ENCODE measurements around the gene TAGLN2.

Gene TAGLN2

GRCh38 chr1:159924791-159925718, at the start of gene TAGLN2:
TAGLN2 (minus strand) TSS chr1:159925507; CDS start chr1:159920509, 4,998 bp downstream.
- no peak for DNase-seq

GRCh38 chr1:159974350-159974965, 49.2 kb upstream of the TAGLN2 start:
- DNase-seq = no peak

- DNase-seq = no peak
Observed at GRCh38 chr1:159973350-159973940, 48.1 kb upstream of the TAGLN2 start.

DNA sequence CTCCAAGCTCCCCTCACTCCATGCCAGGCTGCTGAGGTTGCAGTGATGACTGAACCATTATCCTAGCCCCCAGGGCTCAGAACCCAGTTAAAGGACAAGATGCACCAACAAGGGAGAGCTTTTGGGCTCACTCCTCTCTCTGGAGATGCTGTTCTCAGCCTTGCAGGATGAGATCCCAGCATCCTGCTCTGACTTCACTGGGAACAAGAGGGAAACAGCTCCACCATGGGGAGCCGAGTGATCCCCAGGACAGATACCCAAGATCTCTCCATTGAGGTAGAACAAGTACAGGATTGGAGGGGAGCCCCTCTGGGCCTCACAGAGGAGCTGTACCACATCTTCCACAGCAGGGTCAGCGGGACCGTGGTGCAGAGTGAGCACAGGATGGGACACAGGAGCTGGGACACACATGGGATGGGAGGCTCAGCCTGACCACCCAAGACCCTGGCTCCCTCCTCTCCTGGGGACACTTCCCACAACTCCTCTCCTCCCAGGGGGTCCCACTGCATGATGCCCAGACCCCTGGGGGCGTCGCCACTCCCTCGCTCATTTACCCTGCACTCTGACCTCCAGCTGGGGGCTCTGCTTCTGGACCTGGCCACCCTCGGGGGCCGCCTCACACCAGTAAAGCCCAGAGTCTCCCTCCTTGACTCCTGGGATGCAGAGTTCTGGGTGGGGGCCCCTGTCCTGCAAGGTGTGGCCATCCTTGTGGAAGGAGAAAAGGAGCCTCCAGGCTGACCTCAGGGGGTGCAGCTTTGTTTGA, 47.3 kb upstream of the TAGLN2 start:
- DNase-seq = no peak

DNA sequence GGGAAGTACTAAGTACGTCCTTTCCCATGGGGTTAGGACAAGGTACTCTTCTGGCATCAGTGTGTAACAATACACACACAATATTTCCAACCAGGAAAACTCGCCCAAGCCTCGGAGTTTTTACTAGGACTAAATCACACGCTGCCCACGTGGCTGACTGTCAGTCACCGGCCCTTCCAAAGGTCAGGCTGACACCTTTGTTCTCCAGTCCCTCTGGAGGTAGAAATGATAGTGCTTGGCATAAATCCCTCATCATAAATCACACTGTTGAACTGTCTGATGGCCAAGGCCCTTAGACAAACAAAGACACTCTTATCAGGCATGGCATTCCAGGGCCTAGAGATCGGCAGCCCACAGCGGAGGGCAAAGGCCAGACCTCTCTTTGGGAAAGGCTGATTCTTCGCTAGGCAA, 45.6 kb upstream of the TAGLN2 start:
- DNase-seq = no peak

- no peak for DNase-seq
Observed at GRCh38 chr1:159968901-159969300, 43.6 kb upstream of the TAGLN2 start.

DNA sequence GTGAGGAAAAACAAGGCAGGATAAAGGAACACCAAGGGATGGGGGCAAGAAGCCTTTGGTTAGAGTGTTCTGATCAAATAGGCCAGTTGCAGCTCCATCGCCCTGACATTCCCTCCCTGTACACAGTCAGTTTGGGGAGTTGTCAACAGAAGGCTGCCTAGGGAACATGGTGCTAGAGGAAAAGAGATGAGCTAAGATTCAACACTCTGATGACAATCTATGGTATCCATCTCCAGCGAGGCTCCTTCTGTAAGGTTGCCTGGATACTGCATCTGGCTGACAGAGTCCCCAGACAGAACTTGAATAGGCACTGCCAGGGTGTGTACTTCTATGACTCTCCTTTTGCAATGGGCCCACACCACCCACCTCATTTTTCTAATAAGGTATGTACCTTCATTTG, 40.0 kb upstream of the TAGLN2 start:
- no peak for DNase-seq

GRCh38 chr1:159964144-159964543, 38.8 kb upstream of the TAGLN2 start:
- DNase-seq = no peak

DNA sequence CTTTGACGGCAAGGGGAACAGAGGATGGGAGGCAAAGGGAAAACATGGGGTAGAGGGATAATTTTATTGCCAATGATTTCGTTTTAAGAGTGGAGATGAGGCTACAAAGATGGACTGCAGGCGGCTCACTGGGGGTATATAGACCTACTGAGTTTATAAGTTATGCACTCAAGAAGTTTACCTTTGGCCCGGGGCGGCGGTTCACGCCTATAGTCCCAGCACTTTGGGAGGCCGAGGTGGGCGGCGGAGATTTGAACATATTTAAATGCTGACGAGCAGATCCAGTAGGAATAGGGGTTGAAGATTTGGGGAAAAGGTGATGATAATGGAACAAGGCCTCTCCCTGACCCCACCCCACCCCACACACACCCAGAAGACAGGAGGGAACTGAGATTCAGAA, 36.9 kb upstream of the TAGLN2 start:
- DNase-seq = no peak

DNA sequence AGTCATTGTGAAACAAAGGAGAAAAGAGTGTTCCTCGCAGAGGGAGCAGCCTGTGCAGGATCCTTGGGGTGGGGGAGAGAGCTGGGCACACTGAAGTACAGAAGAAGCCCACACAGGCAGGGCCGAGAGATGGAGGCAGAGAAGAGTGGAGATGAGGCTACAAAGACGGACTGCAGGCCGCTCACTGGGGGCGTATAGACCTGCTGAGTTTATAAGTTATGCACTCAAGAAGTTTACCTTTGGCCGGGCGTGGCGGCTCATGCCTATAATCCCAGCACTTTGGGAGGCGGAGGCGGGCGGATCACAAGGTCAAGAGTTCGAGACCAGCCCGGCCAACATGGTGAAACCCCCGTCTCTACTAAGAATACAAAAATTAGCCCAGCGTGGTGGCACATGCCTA, 36.3 kb upstream of the TAGLN2 start:
- no peak for DNase-seq

DNA sequence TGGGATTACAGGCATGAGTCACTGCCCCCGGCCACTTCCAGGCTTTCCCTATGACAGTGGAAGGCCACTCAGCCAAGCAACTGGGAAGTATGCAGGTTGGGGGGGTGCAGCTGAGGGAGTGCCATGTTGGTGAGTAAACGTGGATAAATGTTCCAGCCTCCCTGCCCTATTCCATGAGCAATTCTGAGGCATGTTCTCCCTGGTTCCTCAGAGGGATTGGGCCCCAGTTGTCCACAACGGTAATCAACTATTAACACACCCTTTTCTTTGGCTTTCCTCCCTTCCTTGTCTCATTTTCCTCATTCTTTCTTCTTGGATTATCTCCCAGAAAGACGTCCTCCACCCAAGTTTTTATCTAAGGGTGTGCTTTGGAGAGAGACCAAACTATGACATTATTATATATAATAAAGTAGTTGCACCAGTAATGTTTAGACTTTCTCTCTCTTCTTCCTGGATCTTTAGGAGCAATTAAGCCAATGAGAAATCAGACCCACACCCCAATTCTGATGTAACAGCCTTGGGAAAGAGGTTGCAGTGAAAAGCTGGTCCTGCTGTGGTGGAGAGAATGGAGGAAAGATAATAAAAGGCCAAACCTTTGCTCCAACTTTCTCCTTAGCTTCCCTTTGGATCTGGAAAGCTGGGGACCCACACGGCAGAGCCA, 35.5 kb upstream of the TAGLN2 start:
- no peak for DNase-seq

DNA sequence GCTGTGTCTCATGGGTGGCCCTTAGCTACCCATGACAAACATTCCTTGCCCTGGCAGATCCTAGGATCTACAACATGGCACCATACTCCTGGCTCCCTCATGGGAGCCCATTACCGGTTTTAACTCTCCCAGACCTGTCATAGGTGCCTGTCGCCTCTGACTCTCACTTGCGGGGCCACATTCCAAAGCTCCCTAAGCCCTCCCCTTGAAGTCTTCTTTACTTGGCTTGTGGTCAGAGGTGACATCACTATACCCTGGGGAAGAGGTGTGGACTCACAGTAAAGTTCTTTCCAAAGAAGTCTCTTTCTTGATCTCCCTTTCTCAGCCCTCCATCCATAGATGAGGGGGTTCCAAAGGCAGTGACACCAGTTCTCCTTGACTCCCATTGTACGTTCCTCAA, 34.1 kb upstream of the TAGLN2 start:
- DNase-seq = no peak

GRCh38 chr1:159958719-159959380, 33.5 kb upstream of the TAGLN2 start:
- no peak for DNase-seq

- DNase-seq = no peak
Observed at GRCh38 chr1:159957824-159958268, 32.5 kb upstream of the TAGLN2 start.

DNA sequence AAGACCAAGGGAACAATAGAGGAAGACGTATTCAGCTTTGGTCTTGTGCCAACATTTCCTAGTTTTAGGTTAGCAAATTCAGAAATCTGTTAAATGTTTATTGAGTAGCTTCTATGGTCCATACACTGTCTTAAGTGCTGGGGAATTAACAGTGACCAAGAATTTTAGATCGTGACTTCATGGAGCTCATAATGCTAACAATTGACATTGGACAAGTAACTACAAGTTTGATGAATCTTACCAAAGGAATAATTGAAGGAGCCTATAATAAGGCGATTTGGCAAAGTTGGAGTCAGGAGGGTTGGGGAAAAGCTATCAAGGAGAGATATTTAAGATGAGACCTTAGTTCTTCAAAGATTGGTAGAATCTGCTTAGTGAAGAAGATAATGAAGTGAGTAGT, 30.1 kb upstream of the TAGLN2 start:
- DNase-seq = no peak

- no peak for DNase-seq
Observed at GRCh38 chr1:159953536-159954515, 28.5 kb upstream of the TAGLN2 start, which contains the start of gene SLAMF9. SLAMF9 (minus strand) TSS chr1:159954237; CDS start chr1:159954137, 100 bp downstream.

DNA sequence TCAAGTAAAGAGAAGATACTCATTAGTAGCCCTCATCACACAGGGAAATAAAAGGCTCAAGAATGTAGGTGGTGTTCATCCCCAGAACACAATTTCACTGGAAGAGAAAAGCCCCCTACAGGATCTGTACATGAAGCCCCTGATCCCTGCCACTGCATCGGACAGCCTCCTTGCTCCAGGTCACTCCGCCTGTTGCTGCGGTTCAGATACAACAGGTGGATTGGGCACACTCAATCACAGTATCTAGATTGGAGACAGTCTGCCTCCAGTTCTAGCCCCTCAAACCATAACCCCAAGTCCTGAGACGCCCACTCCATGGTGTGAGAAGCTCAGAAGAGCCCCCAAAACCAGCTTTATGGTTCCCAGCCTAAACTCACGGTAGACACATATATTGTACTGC, 27.6 kb upstream of the TAGLN2 start:
- no peak for DNase-seq

DNA sequence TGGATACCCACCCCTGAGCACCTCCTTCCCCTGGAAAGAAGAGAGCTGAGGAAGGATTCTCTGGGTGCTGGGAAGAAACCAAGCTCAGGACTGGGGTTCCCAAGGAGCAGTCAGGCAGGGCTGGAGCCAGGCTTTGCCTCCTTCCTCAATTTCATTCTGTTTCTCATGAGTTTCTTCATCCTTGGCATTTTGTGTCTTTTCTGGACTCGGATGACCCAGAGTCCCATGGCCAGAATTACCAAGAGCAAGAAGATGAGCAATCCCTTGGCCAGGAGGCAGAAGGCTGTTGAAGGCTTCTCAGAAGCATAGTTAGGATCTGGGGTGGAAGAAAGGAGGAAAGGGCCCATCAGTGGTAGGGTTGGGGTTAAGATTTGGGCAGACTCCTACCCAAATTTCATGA, 26.2 kb upstream of the TAGLN2 start:
- DNase-seq = no peak

DNA sequence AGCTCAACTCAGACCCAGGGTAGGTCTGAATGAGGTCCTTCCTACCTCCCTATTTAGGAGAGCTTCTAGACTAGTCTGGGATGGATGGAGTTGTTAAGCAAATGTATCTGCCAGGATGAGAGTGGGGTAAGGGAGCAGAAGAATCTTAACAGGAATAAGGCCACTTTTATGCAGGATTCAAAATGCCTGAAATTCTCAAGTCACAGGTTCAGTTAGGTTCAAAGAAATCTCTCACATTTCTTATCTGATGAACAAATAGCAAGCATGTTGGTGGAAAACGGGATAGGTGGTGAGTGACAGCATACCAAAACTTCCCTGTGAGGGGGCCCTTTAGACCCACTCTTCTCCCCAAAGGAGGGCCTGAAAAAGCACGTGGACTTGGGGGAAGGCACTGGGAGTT, 25.7 kb upstream of the TAGLN2 start:
- no peak for DNase-seq

GRCh38 chr1:159949981-159950381, 24.7 kb upstream of the TAGLN2 start:
- no peak for DNase-seq

DNA sequence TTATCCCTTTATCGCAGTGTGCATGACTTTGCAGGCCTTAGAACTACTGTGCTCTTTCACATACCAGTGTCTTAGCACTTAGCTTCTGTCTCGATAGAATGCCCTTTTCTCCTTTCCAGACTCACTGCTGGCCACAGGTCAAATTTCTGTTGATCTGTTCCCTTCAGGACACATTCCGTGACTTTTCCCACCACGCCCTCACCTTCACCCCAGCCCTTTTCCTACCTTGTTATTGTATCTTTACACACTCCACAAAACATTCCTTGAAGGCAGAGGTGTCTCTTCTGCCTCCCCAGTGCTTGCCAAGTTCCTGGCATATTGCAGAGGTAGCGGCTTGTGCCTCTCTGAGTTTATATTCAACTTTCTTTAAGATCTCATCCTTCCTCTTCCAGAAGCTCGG, 23.8 kb upstream of the TAGLN2 start:
- DNase-seq = no peak
